ENCODE measurements around the gene FAM199X.

DNA sequence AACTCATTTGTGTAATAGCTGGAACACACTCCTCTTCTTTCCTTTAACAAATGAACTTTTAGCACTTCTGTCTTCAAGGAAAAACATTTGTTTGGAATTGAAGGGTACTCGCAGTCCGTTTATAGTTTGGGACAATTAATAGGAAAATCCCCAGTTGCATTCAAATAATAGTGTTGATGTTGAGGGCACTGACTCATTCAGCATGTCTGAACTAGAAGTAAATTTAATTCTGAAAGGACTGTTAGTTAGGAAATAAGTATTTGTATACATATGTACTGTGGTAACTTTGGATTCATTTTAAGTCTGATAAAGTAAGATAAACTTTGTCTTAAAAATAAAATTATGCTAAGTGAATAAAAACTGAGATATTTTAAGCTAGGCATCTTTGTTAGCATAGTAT lies 27.2 kb downstream of the FAM199X start:
- TF ChIP-seq, protein P1, sequence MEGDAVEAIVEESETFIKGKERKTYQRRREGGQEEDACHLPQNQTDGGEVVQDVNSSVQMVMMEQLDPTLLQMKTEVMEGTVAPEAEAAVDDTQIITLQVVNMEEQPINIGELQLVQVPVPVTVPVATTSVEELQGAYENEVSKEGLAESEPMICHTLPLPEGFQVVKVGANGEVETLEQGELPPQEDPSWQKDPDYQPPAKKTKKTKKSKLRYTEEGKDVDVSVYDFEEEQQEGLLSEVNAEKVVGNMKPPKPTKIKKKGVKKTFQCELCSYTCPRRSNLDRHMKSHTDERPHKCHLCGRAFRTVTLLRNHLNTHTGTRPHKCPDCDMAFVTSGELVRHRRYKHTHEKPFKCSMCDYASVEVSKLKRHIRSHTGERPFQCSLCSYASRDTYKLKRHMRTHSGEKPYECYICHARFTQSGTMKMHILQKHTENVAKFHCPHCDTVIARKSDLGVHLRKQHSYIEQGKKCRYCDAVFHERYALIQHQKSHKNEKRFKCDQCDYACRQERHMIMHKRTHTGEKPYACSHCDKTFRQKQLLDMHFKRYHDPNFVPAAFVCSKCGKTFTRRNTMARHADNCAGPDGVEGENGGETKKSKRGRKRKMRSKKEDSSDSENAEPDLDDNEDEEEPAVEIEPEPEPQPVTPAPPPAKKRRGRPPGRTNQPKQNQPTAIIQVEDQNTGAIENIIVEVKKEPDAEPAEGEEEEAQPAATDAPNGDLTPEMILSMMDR (IDR thresholded peaks at IDR 0.05) = no peak
- TF ChIP-seq POLR2AphosphoS5 (IDR thresholded peaks at IDR 0.05) = no peak
- no peak for TF ChIP-seq POLR2A (IDR thresholded peaks at IDR 0.05)
